ENCODE results near the gene TOX3.

Gene TOX3

DNA sequence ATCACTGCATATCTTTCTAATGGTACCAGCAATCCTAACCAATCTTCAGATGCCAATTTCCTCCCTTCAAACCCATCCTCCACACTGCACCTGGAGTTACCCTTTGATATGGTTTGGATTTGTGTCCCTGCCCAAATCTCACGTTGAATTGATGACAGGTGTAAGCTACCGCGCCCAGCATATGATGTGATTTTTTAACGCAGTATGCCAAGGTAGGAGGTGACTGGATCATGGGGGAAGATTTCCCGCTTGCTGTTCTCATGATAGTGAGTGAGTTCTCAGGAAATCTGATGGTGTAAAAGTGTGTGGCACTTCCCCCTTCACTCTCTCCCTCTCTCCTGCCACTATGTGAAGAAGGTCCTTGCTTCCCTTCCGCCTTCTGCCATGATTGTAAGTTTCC, 57.0 kb downstream of the TOX3 start:
- no peak for DNase-seq (ENCODE audit: low spot score)
- TF ChIP-seq, protein P1, sequence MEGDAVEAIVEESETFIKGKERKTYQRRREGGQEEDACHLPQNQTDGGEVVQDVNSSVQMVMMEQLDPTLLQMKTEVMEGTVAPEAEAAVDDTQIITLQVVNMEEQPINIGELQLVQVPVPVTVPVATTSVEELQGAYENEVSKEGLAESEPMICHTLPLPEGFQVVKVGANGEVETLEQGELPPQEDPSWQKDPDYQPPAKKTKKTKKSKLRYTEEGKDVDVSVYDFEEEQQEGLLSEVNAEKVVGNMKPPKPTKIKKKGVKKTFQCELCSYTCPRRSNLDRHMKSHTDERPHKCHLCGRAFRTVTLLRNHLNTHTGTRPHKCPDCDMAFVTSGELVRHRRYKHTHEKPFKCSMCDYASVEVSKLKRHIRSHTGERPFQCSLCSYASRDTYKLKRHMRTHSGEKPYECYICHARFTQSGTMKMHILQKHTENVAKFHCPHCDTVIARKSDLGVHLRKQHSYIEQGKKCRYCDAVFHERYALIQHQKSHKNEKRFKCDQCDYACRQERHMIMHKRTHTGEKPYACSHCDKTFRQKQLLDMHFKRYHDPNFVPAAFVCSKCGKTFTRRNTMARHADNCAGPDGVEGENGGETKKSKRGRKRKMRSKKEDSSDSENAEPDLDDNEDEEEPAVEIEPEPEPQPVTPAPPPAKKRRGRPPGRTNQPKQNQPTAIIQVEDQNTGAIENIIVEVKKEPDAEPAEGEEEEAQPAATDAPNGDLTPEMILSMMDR (IDR thresholded peaks at IDR 0.05; ENCODE audit: extremely low read depth, insufficient read depth, missing control alignments), result no peak
- in situ Hi-C loops (cut with MboI; ENCODE audit: low pct_unique_long_range_greater_than_20kb, low sequenced_read_pairs, unreplicated experiment), result no loop called here

DNA sequence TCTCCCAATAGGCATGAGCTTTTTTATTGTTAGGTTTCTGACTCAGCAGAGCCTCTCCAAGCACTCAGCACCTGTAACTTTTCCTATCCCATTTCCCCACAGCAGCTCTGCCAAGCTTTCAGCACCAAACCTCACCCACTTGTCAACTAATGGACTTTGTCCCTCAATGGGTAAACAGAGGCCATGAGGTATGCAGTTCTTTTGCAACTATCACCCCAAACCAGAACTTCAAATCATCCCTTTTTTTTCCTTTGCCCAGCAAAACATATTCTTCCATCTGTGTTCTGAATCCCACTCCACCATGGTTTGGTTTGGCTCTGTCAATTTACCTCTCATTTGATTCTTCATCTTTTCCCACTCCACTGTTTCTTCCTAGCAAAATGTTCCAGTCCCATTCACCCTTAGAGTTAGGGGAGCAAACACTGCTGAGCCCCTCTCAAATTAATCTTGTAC, 58.1 kb downstream of the TOX3 start:
- TF ChIP-seq, protein P1 (IDR thresholded peaks at IDR 0.05; ENCODE audit: extremely low read depth, insufficient read depth, missing control alignments), result no peak
- no peak for DNase-seq (ENCODE audit: low spot score)
- in situ Hi-C loops (cut with MboI; ENCODE audit: low pct_unique_long_range_greater_than_20kb, low sequenced_read_pairs, unreplicated experiment), result no loop called here

DNA sequence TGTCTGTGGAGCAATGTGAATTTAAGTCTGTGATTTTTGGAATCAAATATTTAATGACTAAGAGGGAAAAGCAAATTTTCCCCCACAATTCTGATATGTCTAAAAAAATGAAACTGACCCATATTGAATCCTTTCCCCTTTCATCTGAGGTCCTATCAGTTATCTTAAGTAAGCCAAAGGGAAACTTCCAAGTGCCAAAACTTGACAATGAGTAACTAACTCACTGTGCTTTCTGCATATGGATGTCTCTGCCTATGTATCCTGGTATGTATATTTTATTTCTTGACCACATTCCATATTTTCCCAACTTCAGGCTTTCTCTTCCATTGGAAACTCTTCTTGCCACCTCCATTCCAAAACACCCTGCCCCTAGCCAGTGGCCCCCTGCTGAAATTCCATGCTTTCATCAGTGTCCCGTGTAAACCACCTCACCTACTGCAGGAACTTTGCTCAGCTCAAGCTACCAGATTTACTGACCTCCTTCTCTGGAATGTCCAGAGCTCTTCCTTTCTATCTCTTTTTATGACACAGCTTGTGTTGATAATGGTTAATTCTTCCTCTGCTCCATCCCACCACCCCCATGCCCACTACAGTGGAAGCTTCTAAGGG, 59.0 kb downstream of the TOX3 start:
- TF ChIP-seq, protein P1 (IDR thresholded peaks at IDR 0.05; ENCODE audit: extremely low read depth, insufficient read depth, missing control alignments), result no peak
- DNase-seq (ENCODE audit: low spot score), result no peak
- in situ Hi-C loops (cut with MboI; ENCODE audit: low pct_unique_long_range_greater_than_20kb, low sequenced_read_pairs, unreplicated experiment), result no loop called here

DNA sequence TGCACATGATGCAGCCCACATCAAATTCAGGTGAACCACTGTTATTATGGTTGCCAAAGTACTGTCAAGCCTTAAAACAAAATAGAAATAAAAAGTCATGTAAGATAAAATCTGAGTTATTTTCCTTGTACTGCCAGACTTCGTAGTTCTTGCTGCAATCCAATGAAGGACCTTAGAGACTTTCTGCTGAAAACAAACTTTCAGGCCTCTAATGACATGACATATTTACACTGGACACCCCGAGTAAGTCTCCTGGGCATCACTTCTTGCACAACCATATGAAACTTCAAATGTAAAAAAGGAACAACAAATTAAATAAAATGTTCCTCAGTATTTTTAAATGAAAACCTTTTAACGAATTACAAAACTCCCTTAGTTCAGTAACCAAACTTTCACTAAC, 66.7 kb downstream of the TOX3 start:
- TF ChIP-seq, protein P1 (IDR thresholded peaks at IDR 0.05; ENCODE audit: extremely low read depth, insufficient read depth, missing control alignments), result no peak
- in situ Hi-C loops (cut with MboI; ENCODE audit: low pct_unique_long_range_greater_than_20kb, low sequenced_read_pairs, unreplicated experiment), result no loop called here
- no peak for DNase-seq (ENCODE audit: low spot score)

DNA sequence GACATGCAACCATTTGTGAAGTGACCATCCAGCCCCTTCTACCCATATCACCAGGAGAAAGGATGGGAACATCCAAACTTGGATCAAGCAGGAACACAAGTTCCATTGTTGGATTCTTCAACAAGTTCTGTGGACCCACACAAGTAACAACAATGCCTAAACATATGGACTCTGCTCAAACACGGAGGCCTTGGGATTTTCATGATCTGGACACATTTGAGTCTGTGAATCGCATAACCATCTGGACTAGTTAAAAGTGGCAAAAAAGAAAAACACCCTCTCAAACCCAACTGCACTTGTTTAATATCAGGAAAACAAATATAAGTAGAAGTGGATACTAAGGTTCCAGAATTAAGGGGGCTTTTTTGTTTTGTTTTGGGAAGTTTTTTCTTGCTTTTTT, 70.8 kb downstream of the TOX3 start:
- no peak for DNase-seq (ENCODE audit: low spot score)
- TF ChIP-seq, protein P1 (IDR thresholded peaks at IDR 0.05; ENCODE audit: extremely low read depth, insufficient read depth, missing control alignments), result no peak
- in situ Hi-C loops (cut with MboI; ENCODE audit: low pct_unique_long_range_greater_than_20kb, low sequenced_read_pairs, unreplicated experiment), result no loop called here

DNA sequence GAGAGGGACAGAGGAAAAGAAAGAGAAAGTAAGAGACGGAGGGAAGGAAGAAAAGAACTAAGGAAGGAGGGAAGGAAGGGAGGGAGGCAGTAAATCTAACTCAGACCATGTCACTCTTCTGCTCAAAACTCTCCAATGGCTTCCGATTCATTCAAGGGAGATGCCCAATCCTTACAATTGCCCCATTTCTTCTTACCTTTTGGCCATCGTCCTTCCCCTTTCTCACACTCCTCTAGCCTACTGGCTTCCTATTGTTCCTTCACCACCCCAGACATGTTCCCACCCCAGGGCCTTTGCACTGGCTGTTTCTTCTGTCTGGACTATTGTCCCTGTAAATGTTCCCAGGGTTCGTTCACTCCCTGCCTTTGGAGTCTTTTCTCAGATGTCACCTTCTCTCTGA, 72.3 kb downstream of the TOX3 start:
- TF ChIP-seq, protein P1 (IDR thresholded peaks at IDR 0.05; ENCODE audit: extremely low read depth, insufficient read depth, missing control alignments), result no peak
- DNase-seq (ENCODE audit: low spot score), result no peak
- in situ Hi-C loops (cut with MboI; ENCODE audit: low pct_unique_long_range_greater_than_20kb, low sequenced_read_pairs, unreplicated experiment), result no loop called here

Measured in GM13977 (cell line).